Activated T-helper 9 cell treated with anti-CD3 and anti-CD28 coated beads, Interleukin-2, amount 50 U/mL, for 16 hours (primary cell): ENCODE data around the gene PDHX.

Experiments used
- DNase-seq: peaks from one replicate; pipeline ENCODE4 v3.0.0-alpha.2; 2020; ENCODE audit warnings: low read depth

The PDHX gene

DNA sequence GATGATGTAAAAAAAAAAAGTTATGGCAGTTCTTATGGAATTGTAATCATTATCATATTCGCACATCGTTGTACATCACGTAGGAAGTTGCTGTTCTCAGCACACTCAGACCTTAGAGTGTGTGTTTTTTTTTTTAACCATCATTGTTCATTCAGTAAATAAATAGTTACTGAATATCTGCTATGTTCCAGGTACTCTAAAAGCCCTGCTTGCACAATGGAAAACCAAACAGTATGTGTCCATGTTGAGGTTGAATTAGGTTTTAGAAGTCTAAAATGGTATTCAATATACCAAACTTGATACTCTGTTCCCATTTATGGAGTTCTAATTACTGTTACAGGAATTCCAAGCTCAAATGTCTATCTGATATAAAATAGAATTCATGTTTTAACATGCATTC lies 41.2 kb downstream of the PDHX start:
- no peak for DNase-seq

DNA sequence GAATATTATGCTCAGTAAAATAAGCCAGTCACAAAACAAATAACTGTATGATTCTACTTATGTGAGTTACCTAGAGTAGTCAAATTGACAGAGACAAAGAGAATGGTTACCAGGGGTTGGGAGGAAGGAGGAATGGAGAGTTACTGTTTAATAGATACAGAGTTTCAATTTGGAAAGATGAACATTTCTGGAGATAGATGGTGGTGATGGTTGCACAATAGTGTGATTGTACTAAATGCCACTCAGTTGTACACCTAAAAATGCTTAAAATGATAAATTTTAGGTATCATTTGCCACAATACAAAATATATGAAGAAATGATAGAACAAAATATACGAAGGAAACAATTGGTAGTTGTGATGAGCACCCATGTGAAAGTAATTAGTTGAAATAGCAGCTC lies 43.4 kb downstream of the PDHX start:
- no peak for DNase-seq

DNA sequence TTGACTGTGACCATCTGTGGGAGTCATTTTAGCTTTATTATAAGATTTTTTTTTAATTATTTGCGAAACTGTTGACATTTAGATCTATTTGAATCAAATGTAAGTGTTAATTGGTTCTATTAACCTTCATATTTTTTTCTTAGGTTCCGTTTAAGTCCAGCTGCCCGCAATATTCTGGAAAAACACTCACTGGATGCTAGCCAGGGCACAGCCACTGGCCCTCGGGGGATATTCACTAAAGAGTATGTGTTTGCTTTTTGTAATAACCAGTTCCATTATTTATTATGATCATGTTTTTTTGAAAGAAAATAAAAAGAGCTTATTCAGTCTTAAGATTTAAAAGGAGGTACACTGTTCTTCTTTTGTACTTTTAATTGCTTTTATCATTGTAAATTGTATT lies 43.9 kb downstream of the PDHX start:
- no peak for DNase-seq

DNA sequence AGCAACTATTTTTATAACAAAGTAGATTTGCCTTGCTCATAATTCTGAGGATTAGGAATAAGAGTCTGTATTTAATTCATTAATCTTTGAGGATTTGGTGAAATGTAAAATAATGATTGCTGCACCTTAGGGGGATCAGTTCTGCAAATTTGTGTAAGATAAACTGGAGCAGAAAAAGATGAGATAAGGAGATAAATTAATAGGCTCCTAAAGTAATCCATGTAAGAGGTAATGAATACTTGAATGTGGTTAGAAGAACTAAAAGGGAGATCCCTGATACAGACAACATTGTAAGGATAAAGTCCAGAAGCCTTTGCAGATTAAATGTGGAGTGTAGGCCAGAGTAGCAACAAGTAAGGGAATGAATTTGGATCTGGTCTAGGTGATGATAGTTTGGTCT lies 45.6 kb downstream of the PDHX start:
- DNase-seq = no peak

DNA sequence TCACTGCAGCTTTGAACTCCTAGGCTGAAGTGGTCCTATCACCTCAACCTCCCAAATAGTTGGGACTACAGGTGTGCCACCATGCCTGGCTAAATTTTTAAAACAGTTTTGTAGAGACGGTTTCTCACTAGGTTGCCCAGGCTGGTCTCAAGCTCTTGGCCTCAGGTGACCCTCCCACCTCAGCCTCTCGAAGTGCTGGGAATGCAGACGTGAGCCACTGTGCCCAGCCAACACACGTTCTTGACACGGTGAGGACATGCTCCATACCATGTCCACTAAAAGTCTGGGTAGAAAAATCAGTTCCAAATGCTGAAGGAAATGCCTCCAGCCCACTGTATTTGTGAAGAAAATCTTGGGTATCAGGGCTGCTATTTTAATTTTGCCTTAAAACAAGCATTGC lies 46.9 kb downstream of the PDHX start:
- no peak for DNase-seq

DNA sequence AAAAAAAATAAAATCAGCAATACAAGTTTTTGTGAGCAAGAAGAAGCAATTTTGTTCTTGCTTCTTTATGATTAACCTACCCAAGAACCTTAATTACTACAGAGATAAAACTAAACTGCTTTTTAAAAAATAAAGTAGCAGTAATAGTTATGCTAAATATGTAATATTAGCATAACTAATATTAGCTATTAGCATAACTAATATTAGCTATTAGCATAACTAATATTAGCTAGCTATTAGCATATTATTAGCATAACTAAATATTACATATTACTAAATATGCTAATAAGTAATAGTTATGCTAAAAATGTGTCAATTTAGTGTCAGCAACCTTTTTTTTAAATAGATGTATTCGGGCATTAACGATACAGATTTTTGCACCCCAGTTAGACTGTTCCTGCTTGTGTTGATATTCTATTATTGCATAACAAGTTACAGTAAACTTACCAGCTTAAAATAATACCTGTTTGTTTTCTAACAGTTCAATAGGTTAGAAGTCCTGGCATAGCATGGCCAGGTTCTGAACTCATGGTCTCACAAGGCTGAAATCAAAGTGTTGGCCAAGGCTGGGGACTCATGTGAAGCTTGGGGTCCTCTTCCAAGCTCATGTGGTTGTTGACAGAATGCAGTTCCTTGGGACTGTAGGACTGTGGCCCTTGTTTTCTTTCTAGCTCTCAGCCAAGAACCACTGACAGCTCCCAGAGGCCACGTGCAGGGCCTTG lies 48.4 kb downstream of the PDHX start:
- DNase-seq = no peak

DNA sequence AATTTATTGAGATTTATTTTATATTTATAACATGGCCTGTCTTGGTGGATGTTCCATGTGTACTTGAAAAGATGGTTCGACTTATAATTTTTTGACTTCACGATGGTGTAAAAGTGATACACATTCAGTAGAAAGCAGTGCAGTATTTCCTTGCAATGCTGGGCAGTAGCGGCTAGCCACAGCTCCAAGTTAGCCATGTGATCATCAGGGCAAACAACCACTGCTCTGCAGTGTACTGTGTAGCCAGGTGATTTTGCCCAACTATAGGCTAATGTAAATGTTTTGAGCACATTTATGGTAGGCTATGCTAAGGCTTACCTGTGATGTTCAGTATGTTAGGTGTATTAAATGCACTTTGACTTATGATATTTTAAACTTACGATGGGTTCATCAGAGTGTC lies 52.4 kb downstream of the PDHX start:
- no peak for DNase-seq

DNA sequence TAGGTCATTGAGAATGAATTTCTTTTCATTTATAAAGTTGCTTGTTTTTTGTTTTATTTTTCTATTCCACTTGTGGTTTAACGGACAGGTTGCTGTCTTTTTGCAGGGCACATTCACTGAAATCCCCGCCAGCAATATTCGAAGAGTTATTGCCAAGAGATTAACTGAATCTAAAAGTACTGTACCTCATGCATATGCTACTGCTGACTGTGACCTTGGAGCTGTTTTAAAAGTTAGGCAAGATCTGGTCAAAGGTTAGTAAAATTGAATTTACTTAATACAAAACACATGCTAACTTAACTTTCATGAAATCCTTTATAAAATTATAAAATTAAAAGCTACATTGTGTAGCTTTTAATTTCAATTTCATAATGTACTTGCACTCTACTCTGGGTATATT lies 53.6 kb downstream of the PDHX start:
- DNase-seq = no peak

DNA sequence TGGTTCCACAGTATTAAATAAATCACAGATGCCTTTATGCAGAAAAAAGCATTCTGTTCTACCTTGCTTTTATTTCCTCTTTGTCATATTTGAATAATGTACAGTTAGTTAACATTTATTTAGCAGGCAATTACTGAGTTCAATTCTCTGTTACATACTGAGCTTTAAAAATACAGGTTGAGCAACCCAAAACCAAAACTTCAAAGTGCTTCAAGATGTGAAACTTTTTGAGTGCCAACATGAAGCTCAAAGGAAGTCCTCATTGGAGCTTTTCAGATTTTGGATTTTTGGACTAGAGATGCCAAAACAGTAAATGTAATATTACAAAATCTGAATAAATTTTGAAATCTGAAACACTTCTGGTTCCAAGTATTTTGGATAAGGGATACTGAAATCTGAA lies 54.1 kb downstream of the PDHX start:
- DNase-seq = no peak

DNA sequence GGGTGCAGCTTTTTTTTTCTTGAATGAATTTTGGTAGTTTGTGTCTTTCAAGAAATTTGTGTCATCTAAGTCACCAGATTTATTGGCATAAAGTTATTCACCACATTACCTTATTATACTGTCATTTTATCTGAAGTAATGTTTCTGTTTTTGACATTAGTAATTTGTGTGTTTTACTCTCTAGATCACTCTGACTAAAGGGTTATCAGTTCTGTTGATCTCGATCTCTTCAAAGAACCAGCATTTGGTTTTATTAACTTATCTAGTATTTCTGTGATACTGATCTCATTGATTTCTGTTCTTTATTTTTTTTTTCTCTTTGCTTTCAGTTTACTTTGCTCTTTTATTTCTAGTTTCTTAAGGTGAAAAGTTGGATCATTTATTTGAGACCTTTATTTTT lies 55.5 kb downstream of the PDHX start:
- DNase-seq = no peak

DNA sequence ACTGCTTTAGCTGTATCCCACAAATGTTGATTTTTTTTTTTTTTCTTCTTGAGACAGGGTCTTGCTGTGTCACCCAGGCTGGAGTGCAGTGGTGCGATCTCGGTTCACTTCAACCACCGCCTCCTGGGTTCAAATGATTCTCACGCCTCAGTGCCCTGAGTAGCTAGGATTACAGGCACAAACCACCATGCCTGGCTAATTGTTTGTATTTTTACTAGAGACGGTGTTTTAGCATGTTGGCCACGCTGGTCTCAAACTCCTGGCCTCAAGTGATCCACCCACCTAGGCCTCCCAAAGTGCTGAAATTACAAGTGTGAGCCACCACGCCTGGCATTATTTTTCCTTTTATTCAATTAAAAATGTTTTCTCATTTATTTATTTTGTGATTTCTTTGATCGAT lies 55.9 kb downstream of the PDHX start:
- no peak for DNase-seq

DNA sequence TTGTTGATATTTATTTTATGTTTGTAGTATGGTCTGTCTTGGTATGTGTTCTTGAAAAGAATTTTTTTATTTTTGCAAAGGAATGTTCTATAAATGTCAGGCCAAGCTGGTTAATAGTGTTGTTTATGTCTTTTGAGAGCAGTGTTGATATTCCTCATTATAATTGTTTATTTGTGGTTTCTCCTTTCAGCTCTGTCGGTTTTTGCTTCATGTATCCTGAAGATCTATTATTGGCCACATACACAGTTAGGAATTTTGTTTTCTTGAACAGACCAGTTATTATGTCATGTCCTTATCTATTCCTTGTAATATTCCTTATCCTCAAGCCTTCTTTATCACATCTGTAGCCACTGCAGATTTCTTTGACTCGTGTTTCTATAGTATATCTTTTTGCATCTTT lies 56.5 kb downstream of the PDHX start:
- no peak for DNase-seq

DNA sequence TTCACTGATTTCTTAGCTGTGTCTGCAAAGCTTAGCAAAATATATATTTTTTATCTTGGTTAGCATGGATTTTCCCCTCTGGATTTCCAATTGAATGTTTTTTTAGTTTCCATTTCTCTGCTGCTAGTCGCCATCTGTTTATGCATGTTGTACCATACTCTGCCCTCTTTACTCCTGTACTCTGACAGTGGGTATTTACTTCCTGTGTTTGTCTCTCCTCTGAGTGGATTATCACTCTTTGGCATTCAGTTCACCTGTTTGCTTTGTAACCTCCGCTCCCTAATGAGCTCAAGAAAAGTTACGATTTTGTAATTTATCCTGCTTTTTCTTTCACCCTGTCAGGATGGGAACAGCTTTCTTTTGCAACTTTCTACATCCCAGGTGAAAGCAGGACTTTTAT lies 59.1 kb downstream of the PDHX start:
- no peak for DNase-seq

DNA sequence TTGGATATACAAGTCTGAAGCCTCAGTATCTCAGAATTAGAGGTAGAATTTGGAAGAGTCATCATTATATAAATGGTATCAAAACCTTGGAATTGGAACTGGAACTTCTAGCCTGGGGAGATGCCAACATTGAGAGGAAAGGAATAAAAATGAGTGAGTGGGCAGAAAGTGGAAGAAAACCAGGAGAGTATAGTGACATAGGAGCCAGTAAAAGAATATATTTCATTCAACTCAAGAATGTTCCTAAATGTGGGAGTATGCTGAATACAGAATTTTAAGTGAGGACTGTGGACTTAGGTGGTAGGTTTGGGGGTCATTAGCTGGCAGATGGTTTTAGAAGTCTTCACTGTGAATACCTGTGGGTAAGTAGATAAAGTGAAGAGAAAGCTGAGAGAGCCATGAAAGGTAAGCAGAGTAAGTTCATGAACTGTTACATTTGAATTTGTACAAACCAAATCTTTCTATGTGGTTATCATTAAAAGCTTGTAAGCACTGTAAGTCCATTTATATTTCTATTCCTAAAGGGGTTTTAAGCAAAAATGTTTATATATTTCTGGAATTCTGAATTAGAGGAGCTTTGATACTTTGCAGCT lies 60.2 kb downstream of the PDHX start:
- no peak for DNase-seq

DNA sequence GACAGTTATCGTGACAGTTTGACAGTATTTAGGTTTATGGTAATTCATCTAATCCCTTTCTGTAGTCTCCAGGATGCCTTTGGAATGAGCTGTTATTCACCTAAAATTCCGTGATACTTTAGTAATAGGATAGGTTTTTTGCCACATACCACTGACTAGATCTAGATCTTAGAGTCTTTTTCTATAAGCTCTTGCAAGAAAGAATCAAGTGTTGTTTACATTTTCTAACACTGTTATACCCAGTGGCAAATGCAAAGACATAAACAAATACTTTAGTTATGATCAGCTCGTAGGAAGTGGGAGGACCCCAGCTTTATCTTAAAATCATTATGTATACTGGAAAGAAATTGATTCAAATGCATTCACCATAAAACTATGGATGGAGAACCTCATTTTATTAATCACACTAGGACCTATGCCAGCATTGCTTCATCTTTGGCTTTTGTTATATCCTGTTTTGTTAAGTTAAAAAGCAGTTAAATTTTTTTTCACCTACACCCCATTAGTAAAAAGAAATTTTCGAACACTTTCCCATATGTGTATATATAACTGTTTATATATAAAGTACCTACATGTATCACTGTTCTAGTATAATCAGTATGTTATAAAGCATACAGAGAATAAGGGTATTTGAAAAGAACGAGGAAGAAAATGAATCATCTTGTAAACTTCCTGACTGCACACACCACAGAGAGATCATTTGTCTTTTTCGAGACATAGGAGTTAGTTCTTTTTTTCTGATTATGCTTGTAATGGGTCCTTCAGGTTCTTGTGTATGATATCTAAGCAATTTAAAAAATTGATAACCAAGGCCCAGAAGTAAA lies 60.9 kb downstream of the PDHX start:
- no peak for DNase-seq

DNA sequence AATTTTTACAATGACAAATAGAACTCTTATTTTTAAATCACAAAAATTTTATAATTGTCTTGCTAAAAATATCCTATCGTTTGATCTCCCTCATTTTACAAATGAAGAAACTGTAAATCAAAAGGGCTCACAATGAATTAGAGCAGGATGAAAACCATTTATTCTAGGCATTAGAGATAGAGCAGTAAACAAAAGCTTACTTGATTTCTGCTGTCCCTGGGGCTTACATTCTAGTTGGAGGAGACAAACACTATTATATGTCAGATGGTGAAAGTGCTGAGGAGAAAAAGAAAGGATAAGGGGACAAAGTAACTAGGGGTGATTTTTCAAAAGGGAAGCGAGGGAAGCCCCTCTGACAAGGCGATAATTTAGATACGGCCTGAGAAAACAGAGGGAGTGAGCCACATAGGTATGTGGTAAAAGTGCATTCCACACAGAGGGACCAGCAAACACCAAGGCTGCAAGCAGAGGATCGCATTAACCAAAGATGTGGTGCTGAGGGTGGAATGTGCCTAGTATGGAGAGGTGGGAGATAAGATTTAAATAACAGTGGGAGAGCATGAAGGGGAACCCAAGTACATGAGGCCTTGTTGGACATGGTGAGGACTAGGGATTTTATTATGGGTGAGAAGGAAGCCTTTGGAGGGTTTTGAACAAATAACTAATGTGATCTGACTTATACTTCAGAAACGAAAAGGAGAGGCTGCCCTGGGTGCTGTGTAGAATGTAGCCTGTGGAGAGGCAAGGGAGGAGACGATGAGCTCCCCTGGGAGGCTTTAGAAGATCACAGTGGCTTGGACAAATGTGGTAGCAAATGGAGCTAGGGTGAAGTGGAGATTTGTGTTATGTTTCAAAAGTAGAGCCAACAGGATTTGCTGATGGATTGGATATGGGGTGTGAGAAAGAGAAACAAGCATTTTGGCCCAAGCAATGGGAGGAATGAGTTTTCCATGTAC lies 62.1 kb downstream of the PDHX start:
- DNase-seq = no peak

DNA sequence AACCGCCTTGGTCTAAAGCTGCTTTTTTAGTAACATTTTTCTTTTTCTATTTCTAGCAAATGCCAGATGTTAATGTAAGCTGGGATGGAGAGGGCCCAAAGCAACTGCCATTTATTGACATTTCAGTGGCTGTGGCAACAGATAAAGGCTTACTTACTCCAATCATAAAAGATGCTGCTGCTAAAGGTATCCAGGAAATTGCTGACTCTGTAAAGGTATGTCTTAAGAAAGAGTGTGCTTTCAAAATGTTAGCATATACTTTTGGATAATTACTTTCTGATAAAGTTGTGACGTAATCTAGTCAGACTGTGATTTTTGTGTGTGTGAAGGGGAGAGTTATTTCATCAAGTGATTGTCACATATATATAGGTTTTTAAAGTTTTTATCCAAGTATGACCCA lies 68.1 kb downstream of the PDHX start:
- no peak for DNase-seq

DNA sequence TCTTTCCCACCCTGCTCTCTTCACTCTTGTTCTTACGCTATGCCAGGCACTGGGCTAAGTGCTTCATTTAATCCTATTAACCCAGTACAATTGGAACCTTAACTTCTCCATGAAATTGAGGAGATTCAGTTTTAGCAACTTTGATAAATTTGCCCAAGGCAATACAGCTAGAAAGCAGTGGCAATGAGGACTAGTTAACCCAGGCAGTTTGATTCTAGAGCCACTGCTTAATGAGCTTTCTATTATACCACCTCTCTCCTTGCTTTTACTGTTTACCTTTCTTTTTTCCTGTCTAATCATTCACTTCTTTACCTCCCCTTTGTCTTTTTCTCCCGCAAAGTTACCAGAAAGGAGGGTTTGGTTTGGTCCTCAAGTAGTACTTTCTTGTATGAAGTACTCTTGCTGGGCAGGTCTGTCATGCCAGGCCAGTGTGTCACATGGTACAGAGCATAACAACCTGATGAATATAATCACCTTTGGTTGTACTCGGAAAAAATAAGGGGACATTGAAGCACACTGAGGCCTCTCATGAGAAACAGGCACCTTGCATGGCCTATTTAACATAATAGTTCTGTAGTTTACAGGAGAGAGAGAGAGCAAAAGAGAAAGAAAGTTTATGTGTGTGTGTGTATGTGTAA lies 70.6 kb downstream of the PDHX start:
- no peak for DNase-seq

DNA sequence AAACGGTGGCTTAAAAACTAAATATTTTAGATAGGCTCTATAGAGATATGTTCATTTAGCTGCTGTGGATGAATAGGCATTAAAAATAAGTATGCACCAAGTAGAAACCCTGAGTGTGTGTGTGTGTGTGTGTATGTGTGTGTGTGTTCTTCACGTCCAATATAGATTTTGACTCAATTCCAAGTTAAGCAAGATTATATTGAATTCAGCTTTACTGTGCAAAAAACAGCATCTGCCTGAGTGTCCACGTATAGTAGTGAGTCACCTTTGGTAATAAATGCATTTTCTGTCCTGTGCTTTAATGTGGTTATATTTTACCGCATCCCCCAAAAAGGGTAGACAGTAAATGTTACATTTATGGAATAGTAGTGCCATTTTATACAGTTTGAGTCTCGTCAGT lies 71.2 kb downstream of the PDHX start:
- no peak for DNase-seq

DNA sequence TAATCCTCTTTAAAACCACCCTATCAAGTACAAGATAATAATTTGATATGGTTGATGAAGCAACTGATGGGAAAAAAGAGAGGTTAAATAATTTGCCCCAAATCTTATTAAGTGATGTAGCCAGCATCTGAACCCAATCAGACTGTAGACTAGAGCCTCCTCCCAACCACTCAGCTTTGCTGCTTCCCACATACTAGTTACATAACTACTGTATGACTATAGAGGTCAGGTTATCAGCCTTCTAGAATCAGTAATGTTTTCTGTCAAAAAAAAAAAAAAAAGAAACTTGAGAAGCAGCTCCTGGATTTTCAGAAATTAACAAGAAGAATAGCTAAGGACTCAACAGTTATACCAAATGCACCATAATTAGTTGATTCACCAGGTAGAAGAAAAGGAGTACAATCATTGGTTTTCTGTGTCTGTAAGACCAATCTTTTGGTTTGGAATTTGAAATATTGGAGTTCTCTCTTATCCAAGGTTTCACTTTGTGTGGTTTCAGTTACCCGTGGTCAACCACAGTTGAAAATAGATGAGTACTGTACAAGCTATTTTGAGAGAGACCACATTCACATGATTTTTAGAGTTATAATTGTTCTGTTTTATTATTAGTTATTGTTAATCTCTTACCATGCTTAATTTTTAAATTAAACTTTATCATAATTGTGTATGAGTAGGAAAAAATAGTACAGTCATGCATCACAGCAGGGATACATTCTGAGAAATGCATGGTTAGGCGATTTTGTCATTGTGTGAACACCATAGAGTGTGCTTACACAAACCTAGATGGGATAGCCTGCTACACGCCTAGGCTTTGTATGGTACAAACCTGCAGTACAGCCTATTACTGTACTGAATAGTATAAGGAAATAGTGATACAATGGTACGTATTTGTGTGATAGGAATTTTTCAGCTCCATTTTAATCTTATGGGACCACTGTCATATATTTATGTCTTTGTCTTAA lies 72.2 kb downstream of the PDHX start:
- no peak for DNase-seq

DNA sequence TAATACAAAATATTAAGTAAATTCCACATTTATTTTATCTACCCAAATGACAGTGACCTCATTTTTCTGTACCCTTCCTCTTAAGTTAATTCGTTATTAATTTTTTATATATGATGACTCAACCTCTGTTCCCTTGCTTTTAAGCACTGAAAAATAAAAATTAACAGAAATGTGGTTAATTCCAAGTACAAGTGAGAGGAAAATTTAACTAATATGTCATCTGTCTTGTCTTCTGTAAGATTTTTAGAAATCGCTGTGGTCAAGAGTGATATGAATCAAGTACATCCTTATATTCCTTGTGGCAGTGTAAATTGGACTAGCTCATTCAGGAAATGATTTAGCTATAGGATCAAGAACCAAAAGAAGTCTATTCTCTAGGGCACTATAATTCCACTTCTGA lies 74.5 kb downstream of the PDHX start:
- DNase-seq = no peak
